Astrocyte (in vitro differentiated cells and primary cell): ENCODE measurements around the gene CHST5. TPM values are rescaled to one million over a fixed set of nuclear protein-coding genes. Genes with fewer than 3 reads are reported as not detected.

Experiments
- DNase-seq: peaks from one replicate; pipeline ENCODE4 v3.0.0-alpha.2; 2010; ENCODE audit warnings: low read depth
- FAIRE-seq: peaks from 2 replicates; lab custom pipeline; 2011; peaks lifted over from hg19 to GRCh38; lab: Jason Lieb, UNC
- H2AFZ ChIP-seq: 2 replicates; pipeline ENCODE4 v1.6.0; 2012; ENCODE audit warnings: low read depth, low read length, inconsistent platforms
- H3K27ac ChIP-seq: 2 replicates; pipeline ENCODE4 v1.5.1; 2011; ENCODE audit warnings: low read depth, low read length, inconsistent platforms
- H3K27me3 ChIP-seq: 2 replicates; pipeline ENCODE4 v1.6.0; 2011; ENCODE audit warnings: low read length, inconsistent platforms; ENCODE audit not compliant: insufficient read depth
- H3K36me3 ChIP-seq: 2 replicates; pipeline ENCODE4 v1.5.1; 2011; ENCODE audit warnings: low read length, inconsistent platforms; ENCODE audit not compliant: insufficient read depth
- H3K4me1 ChIP-seq: 2 replicates; pipeline ENCODE4 v1.5.1; 2011; ENCODE audit warnings: low read length, inconsistent platforms; ENCODE audit not compliant: insufficient read depth
- H3K4me2 ChIP-seq: 2 replicates; pipeline ENCODE4 v1.6.0; 2012; ENCODE audit warnings: low read length, inconsistent platforms
- H3K4me3 ChIP-seq: 2 replicates; pipeline ENCODE4 v1.5.1; 2011; ENCODE audit warnings: low read depth, mild to moderate bottlenecking, low read length, inconsistent platforms; ENCODE audit not compliant: insufficient read depth
- H3K79me2 ChIP-seq: 2 replicates; pipeline ENCODE4 v1.6.0; 2012; ENCODE audit warnings: mild to moderate bottlenecking, low read length, inconsistent platforms; ENCODE audit not compliant: insufficient read depth
- H3K9ac ChIP-seq: 2 replicates; pipeline ENCODE4 v1.6.0; 2012; ENCODE audit warnings: mild to moderate bottlenecking, low read length, inconsistent platforms
- H3K9me3 ChIP-seq: 2 replicates; pipeline ENCODE4 v1.5.1; 2012; ENCODE audit warnings: low read depth, mild to moderate bottlenecking, low read length, inconsistent platforms; ENCODE audit not compliant: insufficient read depth
- H4K20me1 ChIP-seq: 2 replicates; pipeline ENCODE4 v1.6.0; 2012; ENCODE audit warnings: low read length, inconsistent platforms; ENCODE audit not compliant: insufficient read depth
- H3K27ac Mint-ChIP-seq: one replicate; pipeline ENCODE4 v1.8.0; 2021; ENCODE audit warnings: mild to moderate bottlenecking, mixed read lengths; ENCODE audit not compliant: unreplicated experiment
- H3K27me3 Mint-ChIP-seq: one replicate; pipeline ENCODE4 v1.8.0; 2021; ENCODE audit warnings: low read depth, mixed read lengths; ENCODE audit not compliant: unreplicated experiment
- H3K36me3 Mint-ChIP-seq: one replicate; pipeline ENCODE4 v1.8.0; 2021; ENCODE audit warnings: low read depth, mixed read lengths; ENCODE audit not compliant: unreplicated experiment
- H3K4me1 Mint-ChIP-seq: one replicate; pipeline ENCODE4 v1.8.0; 2021; ENCODE audit warnings: low read depth, mixed read lengths; ENCODE audit not compliant: unreplicated experiment
- H3K4me3 Mint-ChIP-seq: one replicate; pipeline ENCODE4 v1.8.0; 2021; ENCODE audit warnings: mild to moderate bottlenecking, moderate library complexity, mixed read lengths; ENCODE audit not compliant: unreplicated experiment
- H3K9me3 Mint-ChIP-seq: one replicate; pipeline ENCODE4 v1.8.0; 2021; ENCODE audit warnings: mild to moderate bottlenecking, mixed read lengths; ENCODE audit not compliant: unreplicated experiment
- EZH2 ChIP-seq: IDR thresholded peaks from 2 replicates; pipeline ENCODE4 v1.6.1; 2012; ENCODE audit warnings: mild to moderate bottlenecking, low read length, inconsistent platforms; ENCODE audit not compliant: insufficient read depth
- total RNA-seq: library from RNA; stranded (reverse); gene quantifications from 2 replicates; pipeline ENCODE4 v1.2.1, GENCODE V29; 2021
- TF ChIP-seq, protein P1 (sequence below): IDR thresholded peaks from 2 replicates; pipeline ENCODE4 v1.5.1; 2011; ENCODE audit warnings: low read depth, mild to moderate bottlenecking, inconsistent platforms, low read length, moderate library complexity; ENCODE audit not compliant: insufficient read depth

Gene CHST5
- total RNA-seq, 1 donor from 2014 or later, result 0.09 TPM

DNA sequence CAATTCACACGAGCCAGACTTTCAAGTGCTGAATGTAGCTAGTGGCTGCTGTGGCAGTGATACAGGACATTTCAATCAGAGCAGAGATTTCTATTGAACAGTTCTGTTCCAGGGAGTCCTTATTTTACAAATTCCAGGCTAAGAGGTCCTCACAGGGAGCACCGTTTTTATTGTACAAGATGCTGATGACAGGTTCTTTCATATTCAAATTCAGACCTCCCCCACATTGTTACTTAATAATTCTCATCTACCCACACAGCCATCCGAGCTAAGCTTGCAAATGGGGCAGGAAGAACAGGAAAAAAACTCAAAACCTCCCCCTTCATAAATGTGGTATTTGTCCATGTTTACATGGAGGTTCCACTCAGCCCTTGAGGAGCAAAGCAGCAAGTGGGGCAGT lies 40.0 kb upstream of the CHST5 start:
- Histone ChIP-seq H3K27me3 (no peaks in the 10 kb centered on the region), H3K4me1 (no peaks in the 10 kb centered on the region), H3K4me2 (no peak overlapping the region), H3K27ac (no peak overlapping the region), H3K9me3 (no peaks in the 10 kb centered on the region), H3K4me3 (no peak overlapping the region), H3K9ac (no peak overlapping the region), H4K20me1 (peaks cover 54% of the 10 kb centered on the region), H3K79me2 (peaks cover 22% of the 10 kb centered on the region), H2AFZ (no peak overlapping the region), H3K36me3 (peaks cover 46% of the 10 kb centered on the region)
- no peak for DNase-seq
- TF ChIP-seq EZH2, result no peak
- TF ChIP-seq, protein P1, sequence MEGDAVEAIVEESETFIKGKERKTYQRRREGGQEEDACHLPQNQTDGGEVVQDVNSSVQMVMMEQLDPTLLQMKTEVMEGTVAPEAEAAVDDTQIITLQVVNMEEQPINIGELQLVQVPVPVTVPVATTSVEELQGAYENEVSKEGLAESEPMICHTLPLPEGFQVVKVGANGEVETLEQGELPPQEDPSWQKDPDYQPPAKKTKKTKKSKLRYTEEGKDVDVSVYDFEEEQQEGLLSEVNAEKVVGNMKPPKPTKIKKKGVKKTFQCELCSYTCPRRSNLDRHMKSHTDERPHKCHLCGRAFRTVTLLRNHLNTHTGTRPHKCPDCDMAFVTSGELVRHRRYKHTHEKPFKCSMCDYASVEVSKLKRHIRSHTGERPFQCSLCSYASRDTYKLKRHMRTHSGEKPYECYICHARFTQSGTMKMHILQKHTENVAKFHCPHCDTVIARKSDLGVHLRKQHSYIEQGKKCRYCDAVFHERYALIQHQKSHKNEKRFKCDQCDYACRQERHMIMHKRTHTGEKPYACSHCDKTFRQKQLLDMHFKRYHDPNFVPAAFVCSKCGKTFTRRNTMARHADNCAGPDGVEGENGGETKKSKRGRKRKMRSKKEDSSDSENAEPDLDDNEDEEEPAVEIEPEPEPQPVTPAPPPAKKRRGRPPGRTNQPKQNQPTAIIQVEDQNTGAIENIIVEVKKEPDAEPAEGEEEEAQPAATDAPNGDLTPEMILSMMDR, result no peak
- no peaks in the 10 kb centered on the region for H3K27me3 Mint-ChIP-seq
- no peaks in the 10 kb centered on the region for H3K9me3 Mint-ChIP-seq
- no peak for FAIRE-seq
- peaks cover 17% of the 10 kb centered on the region for H3K36me3 Mint-ChIP-seq
- no peak overlapping the region for H3K4me3 Mint-ChIP-seq
- H3K27ac Mint-ChIP-seq, result no peak overlapping the region
- no peaks in the 10 kb centered on the region for H3K4me1 Mint-ChIP-seq

- Histone ChIP-seq H3K36me3 (peaks cover 60% of the 10 kb centered on the region), H3K79me2 (peaks cover 26% of the 10 kb centered on the region), H3K9me3 (no peaks in the 10 kb centered on the region), H3K4me2 (no peak overlapping the region), H4K20me1 (peaks cover 74% of the 10 kb centered on the region), H3K4me3 (no peak overlapping the region), H3K27ac (no peak overlapping the region), H3K27me3 (no peaks in the 10 kb centered on the region), H3K4me1 (no peaks in the 10 kb centered on the region), H2AFZ (no peak overlapping the region), H3K9ac (no peak overlapping the region)
- no peak for DNase-seq
- Mint-ChIP-seq H3K36me3 (peaks cover 20% of the 10 kb centered on the region), H3K9me3 (no peaks in the 10 kb centered on the region), H3K27ac (no peak overlapping the region), H3K4me3 (no peak overlapping the region), H3K27me3 (no peaks in the 10 kb centered on the region), H3K4me1 (no peaks in the 10 kb centered on the region)
- no peak for FAIRE-seq
- no peak for TF ChIP-seq EZH2
- TF ChIP-seq, protein P1, result no peak
Measured at GRCh38 chr16:75573955-75574354, 38.0 kb upstream of the CHST5 start.

- Mint-ChIP-seq H3K4me3 (no peak overlapping the region), H3K27ac (no peak overlapping the region), H3K36me3 (peaks cover 18% of the 10 kb centered on the region), H3K27me3 (no peaks in the 10 kb centered on the region), H3K4me1 (peaks cover 2% of the 10 kb centered on the region), H3K9me3 (no peaks in the 10 kb centered on the region)
- no peak for TF ChIP-seq EZH2
- TF ChIP-seq, protein P1, result no peak
- no peak for DNase-seq
- H3K36me3 ChIP-seq, result peaks cover 62% of the 10 kb centered on the region
- no peak for FAIRE-seq
- no peak overlapping the region for H3K27ac ChIP-seq
- peaks cover 32% of the 10 kb centered on the region for H3K79me2 ChIP-seq
- no peaks in the 10 kb centered on the region for H3K27me3 ChIP-seq
- no peak overlapping the region for H2AFZ ChIP-seq
- H4K20me1 ChIP-seq, result peaks cover 83% of the 10 kb centered on the region
- H3K9me3 ChIP-seq, result no peaks in the 10 kb centered on the region
- no peak overlapping the region for H3K4me2 ChIP-seq
- no peak overlapping the region for H3K9ac ChIP-seq
- no peak overlapping the region for H3K4me3 ChIP-seq
- no peaks in the 10 kb centered on the region for H3K4me1 ChIP-seq
Measured at GRCh38 chr16:75572864-75573542, 37.1 kb upstream of the CHST5 start.
